GM18499 (cell line): ENCODE results near the gene PRKCE.
A peak's percentile ranks its signal among the peaks of the same experiment; 100 is the strongest.

Experiments used
- ATAC-seq: cut with Tn5 transposase; IDR thresholded peaks from one replicate; pipeline ENCODE4 v1.9.1; 2021; ENCODE audit warnings: moderate number of reproducible peaks; ENCODE audit not compliant: insufficient read depth, unreplicated experiment

The PRKCE gene

GRCh38 chr2:45651415-45652089 lies at the start of gene PRKCE:
TSS of gene PRKCE (plus strand) at chr2:45651675.
- ATAC-seq: no peak

- no peak for ATAC-seq
These were observed 48.9 kb upstream of the PRKCE start for GRCh38 chr2:45602624-45603023.

GRCh38 chr2:45605116-45605515 lies 46.4 kb upstream of the PRKCE start:
- ATAC-seq: no peak

- ATAC-seq: no peak
These were observed 44.7 kb upstream of the PRKCE start for GRCh38 chr2:45606796-45607195.

DNA sequence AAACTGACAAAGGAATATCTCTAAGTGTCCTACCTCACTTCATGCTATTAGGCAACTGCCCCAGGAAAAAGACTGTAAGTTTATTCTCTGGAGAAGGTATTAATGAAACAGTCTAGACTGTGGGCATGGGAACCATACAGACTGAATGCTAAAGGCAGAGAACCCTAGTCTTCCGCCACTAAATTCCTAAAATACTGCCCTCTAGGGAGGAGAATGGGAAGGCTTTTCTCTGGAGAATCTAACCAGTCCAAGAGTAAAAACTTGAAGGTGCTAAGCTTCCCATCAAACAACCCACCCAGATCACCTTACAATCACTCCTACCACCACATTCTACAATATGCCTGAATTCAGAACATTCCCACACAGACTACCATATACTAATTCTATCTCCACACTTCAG lies 43.8 kb upstream of the PRKCE start:
- no peak for ATAC-seq

DNA sequence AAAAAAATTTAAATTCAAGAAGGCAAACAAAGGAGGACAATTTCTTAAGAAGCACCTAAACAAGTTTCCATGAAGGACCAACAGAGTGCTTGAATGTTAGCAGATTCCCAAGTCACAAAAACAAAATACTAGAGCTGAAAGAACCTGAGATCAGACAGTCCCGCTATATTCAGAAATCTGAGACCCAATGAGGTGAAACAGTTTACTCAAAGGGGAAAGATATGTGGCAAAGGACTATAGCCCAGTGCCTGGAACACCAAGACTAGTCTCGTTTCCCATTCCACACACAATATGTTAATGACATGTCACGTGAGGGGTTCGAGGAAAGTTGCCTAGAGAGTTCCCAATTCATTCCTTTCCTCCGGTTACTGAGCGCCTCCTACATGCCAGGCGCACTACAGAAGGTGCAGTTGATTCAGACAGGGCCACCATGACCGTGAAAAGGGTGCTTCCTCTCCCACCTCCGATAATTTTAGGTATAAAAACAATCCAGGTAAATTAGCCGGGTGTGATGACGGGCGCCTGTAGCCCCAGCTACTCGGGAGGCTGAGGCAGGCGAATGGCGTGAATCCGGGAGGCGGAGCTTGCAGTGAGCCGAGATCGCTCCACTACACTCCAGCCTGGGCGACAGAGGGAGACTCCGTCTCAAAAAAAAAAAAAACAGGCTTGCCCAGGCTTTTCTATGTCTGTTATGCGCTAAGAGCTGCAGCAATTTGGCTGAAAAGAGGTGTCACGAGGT lies 41.0 kb upstream of the PRKCE start:
- ATAC-seq: peak; percentile 32

DNA sequence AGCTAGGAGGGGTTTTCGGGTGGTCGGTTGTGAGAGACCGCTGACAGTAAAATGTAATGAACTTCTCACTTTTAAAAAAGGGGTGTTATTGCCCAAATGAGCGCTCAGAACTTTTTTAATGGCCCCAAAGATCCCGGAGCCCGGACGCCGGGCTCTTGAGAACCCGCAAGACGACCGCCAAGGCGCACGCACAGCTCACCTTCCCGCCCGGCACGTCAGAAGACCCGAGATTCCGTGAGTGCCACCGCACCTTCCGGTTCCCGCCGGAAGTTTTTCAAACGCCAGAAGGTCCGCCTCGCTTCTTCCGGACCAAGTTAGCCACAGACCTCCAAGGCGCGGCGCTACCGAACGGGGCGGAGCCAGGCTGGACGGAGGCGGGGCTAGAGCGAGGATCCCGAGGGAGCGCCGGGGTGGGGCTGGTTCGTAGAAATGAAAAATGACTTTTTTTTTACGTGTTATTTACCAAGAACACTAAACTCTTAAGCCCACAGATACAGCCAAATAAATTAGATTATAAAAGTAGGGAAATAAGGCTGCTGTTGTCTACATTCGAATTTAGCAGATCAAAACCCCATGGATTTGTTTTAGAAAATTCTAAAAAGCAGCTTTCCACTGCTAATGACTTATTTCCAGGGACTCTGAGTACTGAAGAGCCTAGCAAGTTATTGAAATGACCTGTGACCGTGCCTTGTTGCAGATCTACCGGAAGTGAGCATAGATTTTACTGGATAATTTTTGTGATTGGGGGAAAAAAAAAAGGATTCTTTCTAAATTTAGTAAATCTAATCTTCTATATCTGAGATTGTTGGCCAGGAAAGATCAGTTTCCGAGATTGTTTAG lies 40.2 kb upstream of the PRKCE start, which contains the start of gene SRBD1:
TSS of gene SRBD1 (minus strand) at position 248 of the 840 bp plus-strand sequence. CDS start 5,826 bp downstream, outside the sequence.
- ATAC-seq: peak; percentile 73

DNA sequence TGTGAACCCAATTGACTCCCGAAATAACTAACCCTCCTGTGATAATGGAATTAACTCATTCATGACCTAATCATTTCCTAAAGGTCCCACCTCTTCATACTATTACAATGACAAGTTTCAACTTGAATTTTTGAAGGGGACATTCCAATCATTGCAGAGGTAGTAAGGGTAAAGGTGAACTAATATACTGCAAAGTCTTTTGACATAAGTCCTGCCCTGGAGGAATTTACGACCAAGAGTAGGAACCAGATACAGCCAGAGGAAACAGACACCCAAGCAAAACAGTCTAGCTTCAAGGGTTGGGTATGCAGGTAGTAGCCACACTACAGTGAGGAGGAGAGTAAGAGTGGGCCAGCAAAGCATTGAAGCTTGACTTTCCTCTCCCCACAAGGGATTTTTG lies 39.2 kb upstream of the PRKCE start:
- ATAC-seq: no peak

DNA sequence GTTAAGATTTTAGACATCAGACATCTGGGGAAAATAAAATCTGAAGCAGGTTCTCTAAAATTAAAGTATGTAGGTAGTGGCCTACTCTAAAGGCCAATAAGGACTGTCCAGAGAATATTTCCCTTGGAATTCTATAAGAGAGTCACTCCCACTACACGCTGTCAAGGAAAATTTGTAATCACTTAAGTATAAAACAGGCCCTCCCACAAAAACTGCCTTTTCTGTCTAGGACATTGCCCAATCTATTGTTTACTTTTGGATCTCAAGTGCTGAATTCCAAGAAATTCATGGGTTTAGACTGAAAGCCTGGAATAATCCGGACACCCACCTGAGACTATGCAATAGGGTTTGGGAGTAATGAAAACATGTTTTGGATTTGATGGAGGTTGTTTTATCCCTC lies 38.7 kb upstream of the PRKCE start:
- no peak for ATAC-seq

DNA sequence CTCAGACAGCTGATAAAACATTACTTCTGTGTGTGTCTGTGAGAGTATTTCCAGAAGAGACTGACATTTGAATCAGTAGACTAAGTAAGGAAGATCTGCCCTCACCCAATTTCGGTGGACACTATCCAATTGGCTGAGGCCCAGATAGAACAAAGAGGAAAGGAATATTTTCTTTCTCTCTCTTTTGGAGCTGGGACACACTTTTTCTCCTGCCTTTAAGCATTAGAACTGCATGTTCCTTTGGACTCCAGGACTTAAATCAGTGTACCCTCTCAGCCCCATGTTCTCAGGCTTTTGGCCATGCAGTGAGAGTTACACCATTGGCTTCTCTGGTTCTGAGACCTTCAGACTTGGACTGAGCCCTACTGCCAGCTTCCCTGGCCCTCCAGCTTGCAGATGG lies 37.1 kb upstream of the PRKCE start:
- ATAC-seq: no peak

DNA sequence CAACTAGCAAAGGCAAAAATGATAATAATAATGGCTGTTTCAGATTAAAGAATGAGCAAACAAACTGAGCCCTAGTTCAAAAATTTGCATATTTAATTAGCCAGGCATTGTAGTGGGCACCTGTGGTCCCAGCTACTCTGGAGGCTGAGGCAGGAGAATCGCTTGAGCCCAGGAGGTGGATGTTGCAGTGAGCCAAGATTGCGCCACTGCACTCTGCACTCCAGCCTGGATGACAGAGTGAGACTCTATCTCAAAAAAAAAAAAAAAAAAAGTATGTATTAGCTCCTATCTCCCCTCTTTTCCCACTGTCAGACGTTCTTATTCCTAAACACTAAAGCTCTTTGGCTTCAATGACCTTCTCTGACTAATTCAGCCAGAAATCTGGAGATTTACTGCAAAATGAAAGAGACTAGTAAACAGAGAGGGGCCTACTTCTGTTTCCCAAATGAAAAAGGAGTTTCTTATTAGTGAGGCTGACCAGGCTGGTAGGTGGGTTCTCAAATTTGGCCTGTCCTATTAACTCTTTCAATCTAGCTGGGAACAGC lies 36.5 kb upstream of the PRKCE start:
- ATAC-seq: no peak

DNA sequence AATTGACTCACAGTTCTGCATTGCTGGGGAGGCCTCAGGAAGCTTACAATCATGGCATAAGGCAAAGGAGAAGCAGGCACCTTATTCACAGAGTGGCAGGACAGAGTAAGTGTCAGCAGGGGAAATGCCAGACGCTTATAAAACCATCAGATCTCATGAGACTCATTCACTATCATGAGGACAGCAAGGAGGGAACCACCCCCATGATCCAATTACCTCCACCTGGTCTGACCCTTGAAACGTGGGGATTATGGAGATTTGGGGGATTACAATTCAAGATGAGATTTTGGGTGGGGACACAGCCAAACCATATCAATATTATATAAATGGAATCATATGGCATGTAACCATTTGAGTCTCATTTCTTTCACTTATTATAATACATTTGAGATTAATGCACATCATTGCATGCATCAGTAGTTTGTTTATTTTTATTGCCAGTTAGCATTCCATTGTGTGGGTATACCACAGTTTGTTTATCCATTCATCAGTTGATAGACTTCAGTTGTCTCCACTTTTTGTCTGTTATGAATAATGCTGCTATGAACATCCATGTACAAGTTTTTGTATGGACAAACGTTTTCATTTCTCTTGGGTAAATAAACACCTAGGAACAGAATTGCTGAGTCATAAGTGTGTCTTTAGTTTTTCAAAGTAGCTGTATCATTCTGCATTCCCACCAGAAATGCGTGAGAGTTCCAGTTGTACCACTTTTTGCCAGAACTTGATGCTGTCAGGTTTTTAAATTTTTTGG lies 34.6 kb upstream of the PRKCE start:
- ATAC-seq: no peak

DNA sequence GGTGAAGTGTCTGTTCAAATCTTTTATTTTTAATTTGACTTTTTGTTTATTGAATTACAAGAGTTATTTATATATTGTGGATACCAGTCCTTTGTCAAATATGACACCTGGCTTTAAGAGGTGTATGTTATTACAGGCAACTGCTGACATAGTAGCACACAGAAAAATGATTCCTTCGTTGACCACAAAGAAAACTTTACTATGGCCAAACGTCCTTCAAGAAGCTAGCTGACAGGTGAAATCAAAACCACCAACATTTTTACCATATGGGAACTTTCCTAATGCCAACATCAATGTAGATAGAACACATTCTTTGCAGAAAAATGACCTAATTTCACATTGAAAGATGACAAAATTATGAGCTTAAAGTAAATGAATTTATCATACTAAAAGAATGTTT lies 34.0 kb upstream of the PRKCE start:
- no peak for ATAC-seq

DNA sequence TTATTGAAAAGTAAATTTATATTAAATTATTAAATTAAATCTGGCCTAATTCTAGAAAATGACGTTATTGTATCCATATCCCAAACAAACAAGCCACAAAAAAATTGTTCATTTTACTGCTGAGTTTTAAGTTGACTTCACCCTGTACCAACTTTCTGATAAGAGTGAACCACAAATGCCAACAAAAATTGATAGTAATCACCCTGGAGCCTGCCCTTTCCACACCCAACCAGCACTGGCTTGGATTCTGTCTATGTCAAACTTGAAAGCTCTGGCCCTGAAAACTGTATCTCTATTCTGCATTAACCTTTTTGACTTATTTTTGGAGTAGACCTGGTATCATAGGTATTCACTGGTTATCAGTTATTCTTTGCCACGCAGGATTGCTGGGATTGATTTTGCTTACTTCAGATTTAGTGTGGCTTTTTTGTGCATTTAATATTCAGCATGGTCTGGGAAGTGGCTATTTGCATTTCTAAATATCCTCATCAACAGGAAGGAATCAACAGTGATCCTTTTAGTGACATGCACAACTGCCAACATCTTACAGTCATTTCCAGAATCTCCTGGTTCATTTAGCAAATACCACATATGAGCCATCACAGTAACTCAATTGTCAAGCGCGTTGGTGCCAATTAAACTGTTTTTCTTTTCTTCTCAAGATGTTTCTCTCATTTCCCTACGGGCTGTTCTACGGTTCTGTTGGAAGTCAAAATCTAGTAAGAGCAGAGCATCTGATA lies 29.0 kb upstream of the PRKCE start:
- no peak for ATAC-seq

DNA sequence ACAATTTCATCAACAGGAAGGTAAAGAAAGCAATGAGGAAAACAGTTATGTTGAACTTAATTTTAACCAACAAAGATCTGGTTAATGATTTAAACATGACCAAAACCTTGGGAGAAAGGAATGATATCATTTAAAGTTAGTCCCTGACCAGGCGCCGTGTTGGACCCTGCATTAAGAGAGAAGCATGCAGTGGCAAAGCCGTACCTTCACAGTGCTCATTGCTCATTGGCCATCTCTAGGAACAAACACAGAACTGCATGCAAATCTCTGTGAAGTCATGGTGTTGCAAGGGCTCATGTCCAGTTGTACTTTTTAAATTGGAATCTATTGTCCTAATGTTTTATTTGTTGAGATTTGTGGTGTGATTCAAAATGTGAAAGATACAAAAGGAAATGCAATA lies 28.4 kb upstream of the PRKCE start:
- ATAC-seq: no peak

GRCh38 chr2:45625824-45626223 lies 25.7 kb upstream of the PRKCE start:
- no peak for ATAC-seq

DNA sequence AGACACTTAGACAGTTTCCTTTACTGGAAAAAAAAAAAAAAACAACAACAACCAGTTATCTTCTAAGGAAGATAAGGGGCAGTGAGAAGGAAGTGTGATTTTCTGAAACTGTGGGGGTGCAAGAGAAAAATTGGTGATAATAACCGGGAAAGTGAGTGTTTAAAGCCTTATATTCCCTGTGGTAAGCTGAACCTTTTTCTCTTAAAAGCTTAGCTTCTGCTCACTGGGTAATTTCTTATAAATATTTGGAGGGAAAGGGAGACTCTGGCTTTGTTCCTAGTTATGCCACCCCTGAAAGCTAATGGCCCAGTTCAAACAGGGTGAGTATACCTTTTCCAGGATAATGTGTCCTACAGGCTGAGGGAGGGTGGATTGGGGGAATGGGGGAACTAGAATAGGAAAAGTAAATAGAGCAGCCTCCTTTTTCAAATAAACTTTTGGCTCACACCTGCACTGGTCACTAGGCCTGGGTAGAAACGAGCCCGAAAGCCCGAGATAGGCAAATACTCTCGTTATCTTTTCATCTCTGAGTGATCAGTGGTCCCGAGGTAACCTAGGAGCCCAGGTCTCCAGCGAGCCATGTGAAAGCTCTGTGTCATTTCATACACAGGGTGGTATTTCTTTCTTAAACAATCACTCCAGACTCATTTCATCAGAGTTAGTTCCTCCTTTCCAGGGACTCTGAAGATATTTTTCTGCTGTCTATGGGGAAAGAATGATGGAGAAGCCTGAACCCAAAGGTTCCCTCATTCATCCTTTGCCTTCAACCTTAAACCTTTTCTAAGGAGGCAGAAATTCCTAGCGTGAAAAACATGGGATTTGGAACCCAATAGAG lies 24.9 kb upstream of the PRKCE start:
- no peak for ATAC-seq

- ATAC-seq: no peak
These were observed 23.6 kb upstream of the PRKCE start for GRCh38 chr2:45627911-45628310.

DNA sequence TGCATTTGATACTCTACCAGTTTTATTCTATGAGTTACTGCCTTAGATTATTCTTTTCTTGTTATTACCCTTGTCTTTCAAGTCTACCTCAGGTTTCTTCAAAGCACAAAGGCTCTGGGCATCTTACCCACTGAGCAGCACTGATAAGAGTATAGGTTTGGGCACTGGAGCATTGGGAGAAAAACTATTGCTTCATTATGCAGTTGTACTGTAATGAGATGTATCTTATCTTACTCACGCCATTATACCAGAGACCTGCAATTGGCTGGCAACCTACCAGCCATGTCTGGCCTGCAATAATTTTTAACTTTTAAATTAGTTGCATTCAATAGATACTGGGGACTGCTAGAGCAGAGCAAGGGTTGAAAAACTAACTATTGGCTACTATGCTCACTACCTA lies 21.5 kb upstream of the PRKCE start:
- no peak for ATAC-seq
